ENCODE data around the gene METAP2.
"Not testable (repeated sequence)": the region's sequence is repeated elsewhere in the genome, so short reads cannot be mapped to it uniquely, and the experiment has no call there.

Gene METAP2

DNA sequence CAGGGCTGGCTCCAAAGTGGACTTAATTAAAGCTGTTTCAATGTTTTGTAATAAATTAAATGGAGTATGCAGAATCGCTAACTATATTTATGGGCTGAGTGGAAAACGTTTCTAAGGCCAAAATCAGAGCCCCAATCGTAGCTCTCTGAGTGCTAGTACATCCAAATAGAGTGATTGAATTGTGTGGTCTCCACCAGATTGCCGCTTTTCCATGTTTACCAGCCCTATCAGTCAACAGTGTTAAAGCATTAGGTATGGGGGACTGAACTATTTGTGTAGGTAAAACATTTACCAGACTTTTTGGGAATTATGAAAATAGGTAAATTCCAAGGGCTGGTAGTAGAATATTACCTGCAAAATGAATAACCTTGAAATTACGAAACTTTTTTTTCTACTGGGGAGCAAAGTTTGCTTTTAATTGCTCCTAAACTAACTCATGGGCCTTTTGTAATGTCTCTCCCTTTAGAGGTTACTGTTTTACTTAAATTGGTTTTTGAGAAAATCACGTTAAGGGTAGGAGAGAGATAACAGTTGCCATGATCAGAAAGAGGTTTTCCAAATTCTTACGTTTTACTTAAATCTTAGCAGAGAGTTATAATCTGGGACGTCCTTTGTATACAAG, 28.0 kb upstream of the METAP2 start:
- H3K4me1 ChIP-seq (ENCODE audit: control insufficient read depth, low read length) = peaks cover 38% of the 10 kb centered on the region
- H3K79me2 ChIP-seq (ENCODE audit: control insufficient read depth, low read length) = no peaks in the 10 kb centered on the region
- no peaks in the 10 kb centered on the region for H3K27me3 ChIP-seq (ENCODE audit: control insufficient read depth, low read length)
- no peak overlapping the region for H3K27ac ChIP-seq (ENCODE audit: low read depth, low read length)
- H4K20me1 ChIP-seq (ENCODE audit: control insufficient read depth, insufficient read depth, low read depth, low read length) = no peaks in the 10 kb centered on the region
- peaks cover 4% of the 10 kb centered on the region; the same call in 1 of the 2 replicates for H3K9me3 ChIP-seq (ENCODE audit: control insufficient read depth, insufficient read depth, low read length)
- no peak overlapping the region for H3K4me3 ChIP-seq (ENCODE audit: low read length)
- TF ChIP-seq, protein P1, sequence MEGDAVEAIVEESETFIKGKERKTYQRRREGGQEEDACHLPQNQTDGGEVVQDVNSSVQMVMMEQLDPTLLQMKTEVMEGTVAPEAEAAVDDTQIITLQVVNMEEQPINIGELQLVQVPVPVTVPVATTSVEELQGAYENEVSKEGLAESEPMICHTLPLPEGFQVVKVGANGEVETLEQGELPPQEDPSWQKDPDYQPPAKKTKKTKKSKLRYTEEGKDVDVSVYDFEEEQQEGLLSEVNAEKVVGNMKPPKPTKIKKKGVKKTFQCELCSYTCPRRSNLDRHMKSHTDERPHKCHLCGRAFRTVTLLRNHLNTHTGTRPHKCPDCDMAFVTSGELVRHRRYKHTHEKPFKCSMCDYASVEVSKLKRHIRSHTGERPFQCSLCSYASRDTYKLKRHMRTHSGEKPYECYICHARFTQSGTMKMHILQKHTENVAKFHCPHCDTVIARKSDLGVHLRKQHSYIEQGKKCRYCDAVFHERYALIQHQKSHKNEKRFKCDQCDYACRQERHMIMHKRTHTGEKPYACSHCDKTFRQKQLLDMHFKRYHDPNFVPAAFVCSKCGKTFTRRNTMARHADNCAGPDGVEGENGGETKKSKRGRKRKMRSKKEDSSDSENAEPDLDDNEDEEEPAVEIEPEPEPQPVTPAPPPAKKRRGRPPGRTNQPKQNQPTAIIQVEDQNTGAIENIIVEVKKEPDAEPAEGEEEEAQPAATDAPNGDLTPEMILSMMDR (IDR thresholded peaks at IDR 0.05; ENCODE audit: low read depth, low read length, poor library complexity, severe bottlenecking) = no peak
- no peak for TF ChIP-seq EZH2phosphoT487 (IDR thresholded peaks at IDR 0.05; ENCODE audit: borderline replicate concordance, low read length)
- H3K9me2 ChIP-seq (replicated peaks; ENCODE audit: control insufficient read depth, low read length) = no peaks in the 10 kb centered on the region
- peaks cover 11% of the 10 kb centered on the region for H3F3A ChIP-seq (ENCODE audit: control insufficient read depth, insufficient read depth)
- no peaks in the 10 kb centered on the region for H3K36me3 ChIP-seq (ENCODE audit: control insufficient read depth, low read length)
- H3K4me2 ChIP-seq (ENCODE audit: low read length) = no peak overlapping the region

DNA sequence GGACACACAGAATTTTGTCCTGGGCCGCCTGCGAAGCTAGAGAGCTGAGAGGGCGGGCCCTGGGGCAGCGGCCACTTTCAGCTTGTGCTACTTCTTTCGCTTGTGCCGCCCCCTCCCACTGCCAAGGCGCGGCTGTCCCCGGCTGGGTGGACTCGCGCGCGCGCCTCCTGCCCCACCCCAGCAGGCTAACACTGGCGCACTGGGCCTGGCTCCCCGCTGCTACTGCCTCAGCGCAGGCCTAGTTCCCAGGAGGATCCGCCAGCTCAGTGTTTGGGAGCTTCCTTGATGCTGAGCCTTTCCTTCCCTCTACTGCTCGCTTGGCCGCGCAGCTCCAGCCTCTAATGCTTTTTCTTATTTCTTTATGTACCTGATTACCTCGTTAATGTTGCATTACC, 27.4 kb upstream of the METAP2 start:
- Histone ChIP-seq H3K79me2 (ENCODE audit: control insufficient read depth, low read length) (no peaks in the 10 kb centered on the region), H4K20me1 (ENCODE audit: control insufficient read depth, insufficient read depth, low read depth, low read length) (no peaks in the 10 kb centered on the region), H3K4me1 (ENCODE audit: control insufficient read depth, low read length) (peaks cover 33% of the 10 kb centered on the region), H3K9me2 (replicated peaks; ENCODE audit: control insufficient read depth, low read length) (no peaks in the 10 kb centered on the region), H3K4me2 (ENCODE audit: low read length) (no peak overlapping the region), H3K4me3 (ENCODE audit: low read length) (no peak overlapping the region), H3K9me3 (ENCODE audit: control insufficient read depth, insufficient read depth, low read length) (peaks cover 4% of the 10 kb centered on the region; the same call in 1 of the 2 replicates), H3F3A (ENCODE audit: control insufficient read depth, insufficient read depth) (peaks cover 9% of the 10 kb centered on the region), H3K27ac (ENCODE audit: low read depth, low read length) (no peak overlapping the region), H3K36me3 (ENCODE audit: control insufficient read depth, low read length) (no peaks in the 10 kb centered on the region), H3K27me3 (ENCODE audit: control insufficient read depth, low read length) (no peaks in the 10 kb centered on the region)
- TF ChIP-seq, protein P1 (IDR thresholded peaks at IDR 0.05; ENCODE audit: low read depth, low read length, poor library complexity, severe bottlenecking) = no peak
- no peak for TF ChIP-seq EZH2phosphoT487 (IDR thresholded peaks at IDR 0.05; ENCODE audit: borderline replicate concordance, low read length)

DNA sequence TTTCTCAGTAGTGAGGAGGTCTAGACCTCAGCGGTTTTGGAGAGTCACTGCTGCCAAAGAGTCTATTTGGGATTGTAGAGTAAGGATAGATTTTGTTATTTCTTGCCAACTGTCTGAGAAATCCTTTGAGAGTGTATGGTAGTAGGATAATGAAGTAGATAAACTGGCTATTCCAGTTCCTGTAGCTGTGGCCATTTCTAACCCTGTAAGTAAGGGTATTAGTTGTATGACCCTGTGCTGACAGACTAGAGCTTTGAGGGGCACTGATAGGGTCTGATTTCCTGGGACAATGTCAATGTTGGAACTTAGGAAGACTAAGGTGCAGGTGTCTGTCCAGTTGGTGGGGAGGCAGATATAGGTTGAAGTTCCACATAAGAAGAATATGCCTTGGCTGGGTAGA, 24.3 kb upstream of the METAP2 start:
- not testable (repeated sequence) for H4K20me1 ChIP-seq (ENCODE audit: control insufficient read depth, insufficient read depth, low read depth, low read length); H3K36me3 ChIP-seq (ENCODE audit: control insufficient read depth, low read length); H3K4me2 ChIP-seq (ENCODE audit: low read length); H3K9me3 ChIP-seq (ENCODE audit: control insufficient read depth, insufficient read depth, low read length); H3F3A ChIP-seq (ENCODE audit: control insufficient read depth, insufficient read depth); H3K9me2 ChIP-seq (replicated peaks; ENCODE audit: control insufficient read depth, low read length); H3K27me3 ChIP-seq (ENCODE audit: control insufficient read depth, low read length); H3K4me3 ChIP-seq (ENCODE audit: low read length); H3K4me1 ChIP-seq (ENCODE audit: control insufficient read depth, low read length); H3K27ac ChIP-seq (ENCODE audit: low read depth, low read length); H3K79me2 ChIP-seq (ENCODE audit: control insufficient read depth, low read length)

DNA sequence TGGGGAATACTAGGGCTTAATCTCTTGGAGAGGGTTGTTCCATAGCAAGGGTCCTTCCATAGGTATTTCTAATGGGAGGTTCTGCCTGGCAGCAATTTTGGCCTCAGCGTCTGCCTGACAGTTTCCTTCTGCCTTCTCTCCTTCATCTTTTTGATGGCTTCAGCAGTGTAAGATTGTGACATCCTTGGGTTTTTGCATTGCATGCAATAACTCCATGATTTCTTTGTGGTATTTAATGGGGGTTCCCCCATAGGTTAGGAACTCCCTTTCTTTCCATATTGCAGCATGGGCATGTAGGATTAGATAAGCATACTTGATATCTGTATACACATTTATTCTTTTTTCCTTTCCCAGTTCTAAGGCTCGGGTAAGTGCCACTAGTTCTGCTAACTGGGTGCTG, 21.5 kb upstream of the METAP2 start:
- not testable (repeated sequence) for H4K20me1 ChIP-seq (ENCODE audit: control insufficient read depth, insufficient read depth, low read depth, low read length); H3K27ac ChIP-seq (ENCODE audit: low read depth, low read length); H3K4me3 ChIP-seq (ENCODE audit: low read length); H3K79me2 ChIP-seq (ENCODE audit: control insufficient read depth, low read length); H3K27me3 ChIP-seq (ENCODE audit: control insufficient read depth, low read length); H3K4me2 ChIP-seq (ENCODE audit: low read length); H3K36me3 ChIP-seq (ENCODE audit: control insufficient read depth, low read length); H3K9me2 ChIP-seq (replicated peaks; ENCODE audit: control insufficient read depth, low read length); H3F3A ChIP-seq (ENCODE audit: control insufficient read depth, insufficient read depth); H3K4me1 ChIP-seq (ENCODE audit: control insufficient read depth, low read length)
- peaks cover 16% of the 10 kb centered on the region for H3K9me3 ChIP-seq (ENCODE audit: control insufficient read depth, insufficient read depth, low read length)

DNA sequence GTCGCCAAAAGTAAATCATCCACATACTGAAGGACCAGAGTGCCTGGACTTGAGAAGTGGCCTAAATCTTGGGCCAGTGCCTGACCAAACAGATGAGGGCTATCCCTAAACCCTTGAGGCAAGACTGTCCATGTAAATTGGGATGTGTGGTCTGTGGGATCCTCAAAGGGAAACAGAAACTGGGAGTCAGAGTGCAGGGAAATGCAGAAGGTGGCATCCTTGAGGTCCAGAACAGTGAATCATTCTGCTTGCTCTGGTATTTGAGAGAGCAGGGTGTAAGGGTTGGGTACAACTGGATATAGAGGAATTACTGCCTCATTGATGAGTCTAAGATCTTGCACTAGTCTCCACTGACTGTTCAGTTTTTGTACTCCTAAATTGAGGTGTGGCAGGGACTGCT, 20.1 kb upstream of the METAP2 start:
- not testable (repeated sequence) for H3K9me2 ChIP-seq (replicated peaks; ENCODE audit: control insufficient read depth, low read length); H3K79me2 ChIP-seq (ENCODE audit: control insufficient read depth, low read length); H3K27me3 ChIP-seq (ENCODE audit: control insufficient read depth, low read length); H3K4me1 ChIP-seq (ENCODE audit: control insufficient read depth, low read length); H3K4me3 ChIP-seq (ENCODE audit: low read length); H3K27ac ChIP-seq (ENCODE audit: low read depth, low read length); H4K20me1 ChIP-seq (ENCODE audit: control insufficient read depth, insufficient read depth, low read depth, low read length); H3K36me3 ChIP-seq (ENCODE audit: control insufficient read depth, low read length); H3F3A ChIP-seq (ENCODE audit: control insufficient read depth, insufficient read depth); H3K4me2 ChIP-seq (ENCODE audit: low read length)
- peaks cover 29% of the 10 kb centered on the region for H3K9me3 ChIP-seq (ENCODE audit: control insufficient read depth, insufficient read depth, low read length)

DNA sequence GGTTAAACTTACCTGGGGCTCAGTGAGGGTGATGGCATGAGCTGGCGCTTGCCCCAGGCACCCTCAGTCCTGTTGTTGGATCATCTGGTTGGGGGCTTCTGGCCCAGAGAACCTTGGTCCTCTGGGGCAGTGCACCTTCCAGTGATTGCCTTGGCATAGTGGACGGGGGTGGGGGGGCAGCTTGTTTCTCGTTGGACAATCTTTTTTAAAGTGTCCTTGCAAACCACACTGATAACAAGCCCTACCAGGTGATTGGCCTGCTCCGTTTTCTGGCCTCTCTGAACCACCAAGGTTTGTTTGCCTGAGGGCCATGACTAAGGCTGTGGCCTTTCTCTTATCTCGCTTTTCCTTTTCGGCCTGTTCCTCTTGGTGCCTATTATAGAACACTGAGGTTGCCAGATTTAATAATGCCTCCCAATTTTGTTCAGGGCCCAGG, 19.2 kb upstream of the METAP2 start:
- not testable (repeated sequence) for H3F3A ChIP-seq (ENCODE audit: control insufficient read depth, insufficient read depth); H3K79me2 ChIP-seq (ENCODE audit: control insufficient read depth, low read length); H3K27me3 ChIP-seq (ENCODE audit: control insufficient read depth, low read length); H4K20me1 ChIP-seq (ENCODE audit: control insufficient read depth, insufficient read depth, low read depth, low read length); H3K4me2 ChIP-seq (ENCODE audit: low read length); H3K36me3 ChIP-seq (ENCODE audit: control insufficient read depth, low read length); H3K27ac ChIP-seq (ENCODE audit: low read depth, low read length); H3K9me2 ChIP-seq (replicated peaks; ENCODE audit: control insufficient read depth, low read length); H3K4me1 ChIP-seq (ENCODE audit: control insufficient read depth, low read length); H3K4me3 ChIP-seq (ENCODE audit: low read length)
- peaks cover 32% of the 10 kb centered on the region for H3K9me3 ChIP-seq (ENCODE audit: control insufficient read depth, insufficient read depth, low read length)

DNA sequence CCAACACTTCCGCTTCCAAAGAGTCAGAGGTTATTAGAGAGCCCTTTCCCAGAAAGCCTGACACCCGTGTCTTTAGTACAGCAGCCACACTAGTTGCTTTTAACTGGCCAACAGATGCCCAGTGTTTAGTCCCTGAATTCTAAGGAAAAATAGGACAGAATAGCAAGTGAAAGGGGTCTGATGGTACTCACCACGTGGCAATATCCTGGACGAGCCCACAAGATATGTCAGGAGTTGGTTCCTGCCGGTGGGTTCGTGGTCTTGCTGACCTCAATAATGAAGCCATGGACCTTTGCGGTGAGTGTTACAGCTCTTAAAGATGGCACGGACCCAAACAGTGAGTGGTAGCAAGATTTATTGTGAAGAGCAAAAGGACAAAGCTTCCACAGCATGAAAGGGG, 16.3 kb upstream of the METAP2 start:
- H3K9me3 ChIP-seq (ENCODE audit: control insufficient read depth, insufficient read depth, low read length) = peaks cover 32% of the 10 kb centered on the region
- H3K4me1 ChIP-seq (ENCODE audit: control insufficient read depth, low read length) = peaks cover 13% of the 10 kb centered on the region

More for the DNA sequence above, 16.3 kb upstream of the METAP2 start:
- H3K4me2 ChIP-seq (ENCODE audit: low read length); H4K20me1 ChIP-seq (ENCODE audit: control insufficient read depth, insufficient read depth, low read depth, low read length); H3K79me2 ChIP-seq (ENCODE audit: control insufficient read depth, low read length); H3K36me3 ChIP-seq (ENCODE audit: control insufficient read depth, low read length); H3F3A ChIP-seq (ENCODE audit: control insufficient read depth, insufficient read depth); H3K4me3 ChIP-seq (ENCODE audit: low read length); H3K9me2 ChIP-seq (replicated peaks; ENCODE audit: control insufficient read depth, low read length); H3K27ac ChIP-seq (ENCODE audit: low read depth, low read length); H3K27me3 ChIP-seq (ENCODE audit: control insufficient read depth, low read length): not testable (repeated sequence)

Data from DOHH2 (cell line).